Upper lobe of left lung (tissue), 4 donors: ENCODE measurements around the gene POLN.

Experiments used
- EP300 ChIP-seq, 4 donors: sonication (generic); formaldehyde crosslinking; IDR thresholded peaks; one replicate each; pipeline ENCODE4 v1.5.1; 2017; ENCODE audit warnings: antibody characterized with exemption in 4 of 4, control low read depth in 2 of 4
- POLR2A ChIP-seq, 4 donors: fragments of 450-650 bp; IDR thresholded peaks; one replicate each; pipeline ENCODE4 v1.5.1; 2016 to 2017; ENCODE audit warnings: antibody characterized with exemption in 4 of 4, mild to moderate bottlenecking in 2 of 4
- POLR2AphosphoS5 ChIP-seq, 2 donors: sonication (generic); formaldehyde crosslinking; IDR thresholded peaks; one replicate each; pipeline ENCODE4 v1.5.1; 2017; ENCODE audit warnings: antibody characterized with exemption in 2 of 2
- TF ChIP-seq, protein P1 (sequence below), 6 experiments: fragments of 450-650 bp in 4 of 6; fragments of 200-600 bp in 2 of 6; sonication (generic) in 2 of 6; IDR thresholded peaks; one replicate each; pipeline ENCODE4 v1.5.1; 2016 to 2019; ENCODE audit warnings: antibody characterized with exemption in 6 of 6

DNA sequence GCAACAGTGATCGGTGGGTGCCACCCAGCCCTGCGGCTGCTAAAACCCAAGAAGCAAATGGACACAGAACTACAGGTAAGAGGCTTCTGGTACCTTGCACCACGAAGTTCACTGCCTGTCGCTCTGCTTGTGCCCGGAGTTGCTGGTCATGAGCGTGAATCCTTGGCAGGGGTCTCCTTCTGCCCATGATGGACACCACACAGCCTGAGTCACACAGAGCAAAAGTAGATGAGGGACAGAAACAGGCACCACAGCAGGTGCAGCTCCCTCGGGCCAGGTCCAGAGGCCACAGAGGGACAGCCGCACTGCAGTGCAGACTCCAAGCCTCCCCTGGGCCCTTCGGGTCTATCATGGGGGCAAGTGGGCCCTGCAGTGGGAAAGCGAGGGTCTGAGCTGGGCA, 160.4 kb downstream of the POLN start:
- TF ChIP-seq, protein P1, sequence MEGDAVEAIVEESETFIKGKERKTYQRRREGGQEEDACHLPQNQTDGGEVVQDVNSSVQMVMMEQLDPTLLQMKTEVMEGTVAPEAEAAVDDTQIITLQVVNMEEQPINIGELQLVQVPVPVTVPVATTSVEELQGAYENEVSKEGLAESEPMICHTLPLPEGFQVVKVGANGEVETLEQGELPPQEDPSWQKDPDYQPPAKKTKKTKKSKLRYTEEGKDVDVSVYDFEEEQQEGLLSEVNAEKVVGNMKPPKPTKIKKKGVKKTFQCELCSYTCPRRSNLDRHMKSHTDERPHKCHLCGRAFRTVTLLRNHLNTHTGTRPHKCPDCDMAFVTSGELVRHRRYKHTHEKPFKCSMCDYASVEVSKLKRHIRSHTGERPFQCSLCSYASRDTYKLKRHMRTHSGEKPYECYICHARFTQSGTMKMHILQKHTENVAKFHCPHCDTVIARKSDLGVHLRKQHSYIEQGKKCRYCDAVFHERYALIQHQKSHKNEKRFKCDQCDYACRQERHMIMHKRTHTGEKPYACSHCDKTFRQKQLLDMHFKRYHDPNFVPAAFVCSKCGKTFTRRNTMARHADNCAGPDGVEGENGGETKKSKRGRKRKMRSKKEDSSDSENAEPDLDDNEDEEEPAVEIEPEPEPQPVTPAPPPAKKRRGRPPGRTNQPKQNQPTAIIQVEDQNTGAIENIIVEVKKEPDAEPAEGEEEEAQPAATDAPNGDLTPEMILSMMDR (IDR thresholded peaks at IDR 0.05): no peak
- TF ChIP-seq POLR2A (IDR thresholded peaks at IDR 0.05) (no peak), POLR2AphosphoS5 (IDR thresholded peaks at IDR 0.05) (no peak), EP300 (IDR thresholded peaks at IDR 0.05) (no peak)
